KMS-11 (cell line): ENCODE results near the gene SLC25A26.

Source experiments
- H2AFZ ChIP-seq: fragments of 200-600 bp; sonication (generic); 2 replicates; pipeline ENCODE4 v1.6.1; 2016; ENCODE audit warnings: antibody characterized with exemption, mixed run types, low read depth
- H3K27ac ChIP-seq: fragments of 200-600 bp; sonication (generic); 2 replicates; pipeline ENCODE4 v1.6.1; 2016; ENCODE audit warnings: mild to moderate bottlenecking, mixed run types
- H3K27me3 ChIP-seq: fragments of 200-600 bp; sonication (generic); 2 replicates; pipeline ENCODE4 v1.6.1; 2017; ENCODE audit warnings: mild to moderate bottlenecking, low read depth, mixed run types, moderate library complexity; ENCODE audit not compliant: insufficient read depth
- H3K36me3 ChIP-seq: fragments of 200-600 bp; sonication (generic); 2 replicates; pipeline ENCODE4 v1.6.1; 2017; ENCODE audit warnings: mild to moderate bottlenecking, mixed run types; ENCODE audit not compliant: insufficient read depth
- H3K4me1 ChIP-seq: fragments of 200-600 bp; sonication (generic); 2 replicates; pipeline ENCODE4 v1.6.1; 2016; ENCODE audit warnings: mild to moderate bottlenecking, low read depth, mixed run types; ENCODE audit not compliant: poor library complexity, severe bottlenecking
- H3K4me2 ChIP-seq: fragments of 200-600 bp; sonication (generic); 2 replicates; pipeline ENCODE4 v1.7.0; 2016; ENCODE audit warnings: mild to moderate bottlenecking, mixed run types
- H3K4me3 ChIP-seq: fragments of 200-600 bp; sonication (generic); IDR thresholded peaks from 2 replicates; pipeline ENCODE4 v1.6.1; 2017; ENCODE audit warnings: low read depth, low read length, mixed read lengths; ENCODE audit not compliant: insufficient read depth
- H3K79me2 ChIP-seq: fragments of 200-600 bp; sonication (generic); 2 replicates; pipeline ENCODE4 v1.6.1; 2016; ENCODE audit warnings: low read depth, mixed run types; ENCODE audit not compliant: insufficient read depth
- H3K9ac ChIP-seq: fragments of 200-600 bp; sonication (generic); 2 replicates; pipeline ENCODE4 v1.6.1; 2016; ENCODE audit warnings: mild to moderate bottlenecking, mixed run types
- H4K20me1 ChIP-seq: fragments of 200-600 bp; sonication (generic); 2 replicates; pipeline ENCODE4 v1.6.1; 2016; ENCODE audit warnings: mild to moderate bottlenecking, mixed run types; ENCODE audit not compliant: insufficient read depth
- CTCF ChIP-seq: fragments of 200-600 bp; sonication (generic); conservative IDR thresholded peaks from 2 replicates; pipeline ENCODE4 v1.6.1; 2017; ENCODE audit warnings: low read depth, mild to moderate bottlenecking, antibody characterized with exemption, low read length, moderate library complexity, mixed read lengths

SLC25A26 gene

GRCh38 chr3:66392966-66393332 lies 172.1 kb downstream of the SLC25A26 start:
- no peaks in the 10 kb centered on the region for H3K36me3 ChIP-seq
- H3K9ac ChIP-seq: no peak overlapping the region
- H4K20me1 ChIP-seq: no peaks in the 10 kb centered on the region
- H2AFZ ChIP-seq: no peak overlapping the region
- no peaks in the 10 kb centered on the region for H3K27me3 ChIP-seq
- no peak for TF ChIP-seq CTCF
- H3K4me3 ChIP-seq: no peak overlapping the region
- H3K79me2 ChIP-seq: peaks cover 7% of the 10 kb centered on the region
- no peak overlapping the region for H3K4me2 ChIP-seq
- peaks cover 12% of the 10 kb centered on the region for H3K4me1 ChIP-seq
- H3K27ac ChIP-seq: no peak overlapping the region

DNA sequence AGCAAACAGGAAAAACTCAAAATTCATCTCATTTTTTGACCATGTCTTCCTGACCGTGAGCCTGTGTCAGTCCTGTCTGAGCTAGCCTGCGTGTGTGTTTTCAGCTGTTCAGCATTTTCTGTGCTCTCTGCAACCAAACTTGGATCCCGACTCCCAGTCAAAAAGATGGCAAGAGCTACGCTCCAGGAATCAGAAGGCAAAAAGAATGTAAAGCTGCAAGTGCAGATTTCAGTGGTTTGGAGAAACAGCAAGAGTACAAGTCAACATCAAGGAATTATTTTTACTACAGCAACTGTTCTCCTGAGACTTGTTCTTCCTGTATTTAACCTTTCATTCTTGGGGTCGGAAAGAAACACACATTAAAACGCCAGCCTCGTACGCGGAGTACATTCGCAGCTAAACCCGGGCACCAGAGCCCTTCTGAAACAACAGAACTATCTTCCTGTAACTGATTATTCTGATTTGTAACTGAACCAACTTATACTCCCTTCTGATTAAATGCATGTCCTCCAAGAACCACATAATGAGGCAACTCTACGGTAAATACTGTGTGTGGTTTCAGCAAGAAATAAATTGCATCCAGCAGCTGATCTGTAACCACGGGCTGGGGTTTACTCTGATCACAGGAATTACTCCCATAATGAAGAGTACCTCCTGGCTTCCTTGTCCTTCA lies 172.7 kb downstream of the SLC25A26 start:
- no peak overlapping the region for H3K4me3 ChIP-seq

DNA sequence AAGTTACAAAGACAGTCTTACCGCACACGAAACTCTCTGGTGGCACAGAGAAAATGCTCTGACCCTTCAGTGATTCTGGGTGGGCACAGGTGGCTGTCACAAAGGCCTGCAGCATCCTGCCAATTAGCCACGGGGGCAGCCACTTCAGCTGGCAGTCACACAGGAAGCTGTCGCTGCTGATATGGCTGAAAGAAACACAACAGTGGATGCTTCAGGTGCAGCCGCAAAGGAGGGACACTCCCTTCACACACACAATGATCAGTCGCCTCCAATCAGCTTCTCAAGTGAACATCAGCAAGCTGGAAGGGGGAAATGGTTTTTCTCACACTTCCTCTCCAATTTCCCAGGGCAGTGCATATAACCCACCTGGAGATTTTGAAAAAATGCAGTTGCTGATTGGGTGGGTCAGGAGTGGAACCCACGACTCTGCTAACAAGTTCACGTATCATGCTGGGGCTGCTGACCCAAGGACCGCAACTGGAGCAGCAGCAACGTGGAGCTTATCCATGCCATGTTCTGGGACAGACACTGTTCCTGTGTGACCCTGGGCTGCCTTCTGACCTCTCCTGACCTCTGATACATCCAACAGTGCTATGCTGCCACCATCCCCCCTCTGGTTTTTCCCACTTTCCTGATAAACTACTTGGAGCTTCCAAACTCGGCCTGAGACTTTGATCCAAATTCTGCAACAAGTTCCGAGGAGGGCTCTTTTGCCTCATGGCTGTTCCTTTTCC lies 173.4 kb downstream of the SLC25A26 start:
- Histone ChIP-seq H3K36me3 (no peaks in the 10 kb centered on the region), H3K27me3 (no peaks in the 10 kb centered on the region), H3K4me1 (peaks cover 16% of the 10 kb centered on the region), H3K4me3 (no peak overlapping the region), H4K20me1 (no peaks in the 10 kb centered on the region), H3K9ac (no peak overlapping the region), H2AFZ (no peak overlapping the region), H3K27ac (no peak overlapping the region), H3K4me2 (no peak overlapping the region), H3K79me2 (peaks cover under 1% of the 10 kb centered on the region; the same call in 1 of the 2 replicates)
- no peak for TF ChIP-seq CTCF

More for the DNA sequence above, 172.7 kb downstream of the SLC25A26 start:
- H3K4me1 ChIP-seq: peaks cover 12% of the 10 kb centered on the region
- H4K20me1 ChIP-seq: no peaks in the 10 kb centered on the region
- H3K9ac ChIP-seq: no peak overlapping the region
- H3K79me2 ChIP-seq: peaks cover 7% of the 10 kb centered on the region
- H3K4me2 ChIP-seq: no peak overlapping the region
- no peak overlapping the region for H3K27ac ChIP-seq
- no peaks in the 10 kb centered on the region for H3K36me3 ChIP-seq
- no peak for TF ChIP-seq CTCF
- no peaks in the 10 kb centered on the region for H3K27me3 ChIP-seq
- no peak overlapping the region for H2AFZ ChIP-seq

GRCh38 chr3:66394753-66395249 lies 174.0 kb downstream of the SLC25A26 start:
- H3K79me2 ChIP-seq: no peaks in the 10 kb centered on the region; the same call in 1 of the 2 replicates
- no peak overlapping the region for H3K9ac ChIP-seq
- H3K27ac ChIP-seq: no peak overlapping the region
- H3K4me3 ChIP-seq: no peak overlapping the region
- H4K20me1 ChIP-seq: no peaks in the 10 kb centered on the region
- H3K4me2 ChIP-seq: no peak overlapping the region
- TF ChIP-seq CTCF: no peak
- no peaks in the 10 kb centered on the region for H3K36me3 ChIP-seq
- no peak overlapping the region for H2AFZ ChIP-seq
- peaks cover 17% of the 10 kb centered on the region for H3K4me1 ChIP-seq
- H3K27me3 ChIP-seq: no peaks in the 10 kb centered on the region
